WTC11 (cell line): Measurements from ENCODE around the gene MRPS27. TPM values are rescaled to one million over a fixed set of nuclear protein-coding genes. Genes with fewer than 3 reads are reported as not detected.
A peak's percentile ranks its signal among the peaks of the same experiment; 100 is the strongest.

Experiments used
- ATAC-seq: fragments of 200-7000 bp; cut with Tn5 transposase; 2 replicates; pipeline ENCODE4 v1.10.0; 2021; ENCODE audit warnings: mild to moderate bottlenecking, moderate library complexity
- CTCF ChIA-PET: fragments of 300-600 bp; sonication (Branson Sonifier 250); formaldehyde crosslinking; loops from one replicate; lab custom pipeline; 2021; ENCODE audit warnings: antibody characterized with exemption; lab: Charles Lee
- POLR2A ChIA-PET: fragments of 350-600 bp; sonication (Branson Sonifier 250); formaldehyde crosslinking; loops from one replicate; lab custom pipeline; 2021; ENCODE audit warnings: antibody characterized with exemption; lab: Charles Lee
- DNase-seq: peaks from one replicate; pipeline ENCODE4 v3.0.0; 2021; ENCODE audit warnings: low spot score
- H3K27ac Mint-ChIP-seq: 2 replicates; pipeline ENCODE4 v1.8.0; 2021; ENCODE audit warnings: mixed read lengths
- H3K27me3 Mint-ChIP-seq: 2 replicates; pipeline ENCODE4 v1.8.0; 2021; ENCODE audit warnings: low read depth, mild to moderate bottlenecking, moderate library complexity, mixed read lengths
- H3K36me3 Mint-ChIP-seq: 2 replicates; pipeline ENCODE4 v1.8.0; 2021; ENCODE audit warnings: mixed read lengths
- H3K4me1 Mint-ChIP-seq: 2 replicates; pipeline ENCODE4 v1.8.0; 2022; ENCODE audit warnings: mixed read lengths
- H3K4me3 Mint-ChIP-seq: 2 replicates; pipeline ENCODE4 v1.8.0; 2021; ENCODE audit warnings: mild to moderate bottlenecking, moderate library complexity, mixed read lengths
- H3K9me3 Mint-ChIP-seq: 2 replicates; pipeline ENCODE4 v1.8.0; 2021; ENCODE audit warnings: mixed read lengths
- EMX1 ChIP-seq: fragments of 250-450 bp; sonication (Bioruptor Pico); IDR thresholded peaks from 2 replicates; pipeline ENCODE4 v1.8.0; 2021; ENCODE audit warnings: mild to moderate bottlenecking
- FOXP1 ChIP-seq: sonication (generic); formaldehyde crosslinking; IDR thresholded peaks from 2 replicates; pipeline ENCODE4 v1.8.0; 2022; ENCODE audit warnings: missing genetic modification reagents, mild to moderate bottlenecking, moderate library complexity, borderline replicate concordance
- GTF2I ChIP-seq: fragments of 250-450 bp; sonication (Bioruptor Pico); conservative IDR thresholded peaks from 2 replicates; pipeline ENCODE4 v1.4.0; 2021; ENCODE audit warnings: mild to moderate bottlenecking
- MLX ChIP-seq: sonication (generic); formaldehyde crosslinking; IDR thresholded peaks from 2 replicates; pipeline ENCODE4 v1.8.1; 2023; ENCODE audit warnings: mild to moderate bottlenecking, missing genetic modification reagents, moderate library complexity
- NFATC4 ChIP-seq: fragments of 250-450 bp; sonication (Bioruptor Pico); IDR thresholded peaks from 2 replicates; pipeline ENCODE4 v1.9.0; 2021; ENCODE audit warnings: mild to moderate bottlenecking
- NR3C1 ChIP-seq: sonication (generic); formaldehyde crosslinking; conservative IDR thresholded peaks from 2 replicates; pipeline ENCODE4 v1.8.1; 2023; ENCODE audit warnings: low read depth, mild to moderate bottlenecking, missing genetic modification reagents
- RELA ChIP-seq: sonication (generic); formaldehyde crosslinking; IDR thresholded peaks from 2 replicates; pipeline ENCODE4 v1.8.1; 2022; ENCODE audit warnings: missing genetic modification reagents, mild to moderate bottlenecking, borderline replicate concordance
- SOX15 ChIP-seq: fragments of 250-450 bp; sonication (Bioruptor Pico); IDR thresholded peaks from 2 replicates; pipeline ENCODE4 v1.9.0; 2021; ENCODE audit warnings: mild to moderate bottlenecking
- STAT6 ChIP-seq: sonication (generic); formaldehyde crosslinking; conservative IDR thresholded peaks from 2 replicates; pipeline ENCODE4 v1.8.1; 2023; ENCODE audit warnings: mild to moderate bottlenecking, low read depth, missing genetic modification reagents, moderate library complexity
- ZBTB21 ChIP-seq: sonication (generic); formaldehyde crosslinking; IDR thresholded peaks from 2 replicates; pipeline ENCODE4 v1.8.1; 2023; ENCODE audit warnings: mild to moderate bottlenecking, missing genetic modification reagents, borderline replicate concordance
- ZBTB43 ChIP-seq: sonication (generic); formaldehyde crosslinking; IDR thresholded peaks from 2 replicates; pipeline ENCODE4 v1.8.1; 2023; ENCODE audit warnings: mild to moderate bottlenecking, missing genetic modification reagents
- total RNA-seq: library from RNA; stranded (reverse); gene quantifications from 3 replicates; pipeline ENCODE4 v1.2.3, GENCODE V29; 2021
- TF ChIP-seq, protein P1 (sequence below): sonication (generic); formaldehyde crosslinking; IDR thresholded peaks from 2 replicates; pipeline ENCODE4 v1.8.1; 2023; ENCODE audit warnings: mild to moderate bottlenecking, moderate library complexity, missing genetic modification reagents
- TF ChIP-seq, protein P2 (sequence below): sonication (generic); formaldehyde crosslinking; conservative IDR thresholded peaks from 2 replicates; pipeline ENCODE4 v1.8.1; 2022; ENCODE audit warnings: mild to moderate bottlenecking, missing genetic modification reagents
- TF ChIP-seq, protein P3 (sequence below): sonication (generic); formaldehyde crosslinking; IDR thresholded peaks from 2 replicates; pipeline ENCODE4 v1.8.1; 2023; ENCODE audit warnings: mild to moderate bottlenecking, missing genetic modification reagents
- TF ChIP-seq, protein P4 (sequence below): fragments of 250-450 bp; sonication (Bioruptor Pico); conservative IDR thresholded peaks from 2 replicates; pipeline ENCODE4 v1.9.0; 2021; ENCODE audit warnings: mild to moderate bottlenecking

The MRPS27 gene
- total RNA-seq, 1 experiment from 2014 or later: 80.1 TPM

- H3K9me3 Mint-ChIP-seq: no peaks in the 10 kb centered on the region; the same call in 1 of the 2 replicates
- ChIA-PET POLR2A (no interaction called here), CTCF (interaction anchor here (1.5 kb wide), 1 partner anchor 154 kb away, joined by 3 read pairs; no protein-coding TSS in a partner anchor)
- DNase-seq (no peak), ATAC-seq (0 out of 2 replicates have a peak, but pooled peaks have one; percentile 27)
- no peak overlapping the region for H3K4me3 Mint-ChIP-seq
- peaks cover 26% of the 10 kb centered on the region for H3K4me1 Mint-ChIP-seq
- H3K36me3 Mint-ChIP-seq: no peaks in the 10 kb centered on the region
- TF ChIP-seq ZBTB43 (no peak), MLX (CRISPR knock-in tag) (no peak), FOXP1 (no peak), ZBTB21 (no peak), RELA (CRISPR knock-in tag) (no peak), NFATC4 (no peak), STAT6 (no peak), NR3C1 (no peak), EMX1 (CRISPR knock-in tag) (no peak), GTF2I (CRISPR knock-in tag) (no peak), SOX15 (no peak)
- TF ChIP-seq, protein P1, sequence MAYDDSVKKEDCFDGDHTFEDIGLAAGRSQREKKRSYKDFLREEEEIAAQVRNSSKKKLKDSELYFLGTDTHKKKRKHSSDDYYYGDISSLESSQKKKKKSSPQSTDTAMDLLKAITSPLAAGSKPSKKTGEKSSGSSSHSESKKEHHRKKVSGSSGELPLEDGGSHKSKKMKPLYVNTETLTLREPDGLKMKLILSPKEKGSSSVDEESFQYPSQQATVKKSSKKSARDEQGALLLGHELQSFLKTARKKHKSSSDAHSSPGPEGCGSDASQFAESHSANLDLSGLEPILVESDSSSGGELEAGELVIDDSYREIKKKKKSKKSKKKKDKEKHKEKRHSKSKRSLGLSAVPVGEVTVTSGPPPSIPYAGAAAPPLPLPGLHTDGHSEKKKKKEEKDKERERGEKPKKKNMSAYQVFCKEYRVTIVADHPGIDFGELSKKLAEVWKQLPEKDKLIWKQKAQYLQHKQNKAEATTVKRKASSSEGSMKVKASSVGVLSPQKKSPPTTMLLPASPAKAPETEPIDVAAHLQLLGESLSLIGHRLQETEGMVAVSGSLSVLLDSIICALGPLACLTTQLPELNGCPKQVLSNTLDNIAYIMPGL (CRISPR knock-in tag): no peak
- TF ChIP-seq, protein P2, sequence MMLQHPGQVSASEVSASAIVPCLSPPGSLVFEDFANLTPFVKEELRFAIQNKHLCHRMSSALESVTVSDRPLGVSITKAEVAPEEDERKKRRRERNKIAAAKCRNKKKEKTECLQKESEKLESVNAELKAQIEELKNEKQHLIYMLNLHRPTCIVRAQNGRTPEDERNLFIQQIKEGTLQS: no peak
- TF ChIP-seq, protein P3, sequence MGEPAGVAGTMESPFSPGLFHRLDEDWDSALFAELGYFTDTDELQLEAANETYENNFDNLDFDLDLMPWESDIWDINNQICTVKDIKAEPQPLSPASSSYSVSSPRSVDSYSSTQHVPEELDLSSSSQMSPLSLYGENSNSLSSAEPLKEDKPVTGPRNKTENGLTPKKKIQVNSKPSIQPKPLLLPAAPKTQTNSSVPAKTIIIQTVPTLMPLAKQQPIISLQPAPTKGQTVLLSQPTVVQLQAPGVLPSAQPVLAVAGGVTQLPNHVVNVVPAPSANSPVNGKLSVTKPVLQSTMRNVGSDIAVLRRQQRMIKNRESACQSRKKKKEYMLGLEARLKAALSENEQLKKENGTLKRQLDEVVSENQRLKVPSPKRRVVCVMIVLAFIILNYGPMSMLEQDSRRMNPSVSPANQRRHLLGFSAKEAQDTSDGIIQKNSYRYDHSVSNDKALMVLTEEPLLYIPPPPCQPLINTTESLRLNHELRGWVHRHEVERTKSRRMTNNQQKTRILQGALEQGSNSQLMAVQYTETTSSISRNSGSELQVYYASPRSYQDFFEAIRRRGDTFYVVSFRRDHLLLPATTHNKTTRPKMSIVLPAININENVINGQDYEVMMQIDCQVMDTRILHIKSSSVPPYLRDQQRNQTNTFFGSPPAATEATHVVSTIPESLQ (CRISPR knock-in tag): no peak
- TF ChIP-seq, protein P4, sequence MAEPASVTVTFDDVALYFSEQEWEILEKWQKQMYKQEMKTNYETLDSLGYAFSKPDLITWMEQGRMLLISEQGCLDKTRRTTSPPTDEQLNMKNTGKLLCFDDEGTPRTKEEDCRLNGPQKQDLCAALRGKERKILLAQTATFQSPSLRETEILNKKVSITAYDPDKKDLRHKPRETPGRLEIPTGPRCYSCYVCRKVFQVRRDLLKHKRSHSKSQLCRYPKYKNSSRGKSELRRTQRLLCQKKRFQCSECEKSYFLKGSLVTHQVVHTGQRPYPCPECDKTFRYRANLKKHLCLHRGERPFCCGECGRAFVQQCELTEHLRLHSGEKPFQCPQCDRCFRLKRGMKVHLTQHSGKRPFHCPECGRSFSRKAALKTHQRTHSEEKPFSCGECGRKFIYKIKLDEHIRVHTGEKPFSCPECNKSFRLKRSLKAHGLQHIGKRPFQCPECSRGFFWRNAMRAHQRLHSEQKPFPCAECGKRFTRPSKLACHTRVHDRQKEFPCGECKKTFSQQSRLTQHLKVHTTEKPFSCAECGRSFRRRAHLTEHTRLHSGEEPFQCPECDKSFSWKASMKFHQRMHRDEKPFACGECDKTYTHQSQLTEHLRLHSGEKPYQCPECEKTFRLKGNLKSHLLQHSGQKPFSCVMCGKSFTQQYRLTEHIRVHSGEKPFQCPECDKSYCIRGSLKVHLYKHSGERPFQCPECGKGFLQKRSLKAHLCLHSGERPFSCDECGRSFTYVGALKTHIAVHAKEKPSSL (CRISPR knock-in tag): no peak
- no peak overlapping the region for H3K27ac Mint-ChIP-seq
- peaks cover 4% of the 10 kb centered on the region; the same call in 1 of the 2 replicates for H3K27me3 Mint-ChIP-seq
Observed at GRCh38 chr5:72369711-72370110, 49.7 kb upstream of the MRPS27 start.
